ENCODE measurements around the gene C22orf39.

The C22orf39 gene

GRCh38 chr22:19434829-19435580, 12.5 kb downstream of the C22orf39 start:
- DNase-seq (ENCODE audit: insufficient read length, low spot score) (no peak), FAIRE-seq (no peak)
- TF ChIP-seq POU2F2 (IDR thresholded peaks at IDR 0.05; ENCODE audit: low read depth, low read length) (no peak), POLR2AphosphoS5 (IDR thresholded peaks at IDR 0.05; ENCODE audit: low read depth, low read length) (no peak), PAX5 (IDR thresholded peaks at IDR 0.05; ENCODE audit: insufficient read depth, low read length, severe bottlenecking) (no peak), POLR2A (IDR thresholded peaks at IDR 0.05; ENCODE audit: low read depth, low read length) (no peak; the same call in 1 of the 2 replicates), TAF1 (IDR thresholded peaks at IDR 0.05; ENCODE audit: low read depth, low read length) (no peak), SPI1 (IDR thresholded peaks at IDR 0.05; ENCODE audit: low read depth, low read length) (no peak)

GRCh38 chr22:19434401-19434800, 13.1 kb downstream of the C22orf39 start:
- DNase-seq (ENCODE audit: insufficient read length, low spot score): no peak
- TF ChIP-seq TAF1 (IDR thresholded peaks at IDR 0.05; ENCODE audit: low read depth, low read length) (no peak), POU2F2 (IDR thresholded peaks at IDR 0.05; ENCODE audit: low read depth, low read length) (no peak), POLR2A (IDR thresholded peaks at IDR 0.05; ENCODE audit: low read depth, low read length) (no peak), SPI1 (IDR thresholded peaks at IDR 0.05; ENCODE audit: low read depth, low read length) (no peak), PAX5 (IDR thresholded peaks at IDR 0.05; ENCODE audit: insufficient read depth, low read length, severe bottlenecking) (no peak), POLR2AphosphoS5 (IDR thresholded peaks at IDR 0.05; ENCODE audit: low read depth, low read length) (no peak)
- FAIRE-seq: no peak

GRCh38 chr22:19432133-19432851, 15.2 kb downstream of the C22orf39 start, which contains the start of gene MRPL40:
Gene MRPL40 (plus strand): TSS chr22:19432545. CDS start chr22:19432555, 10 bp downstream.
- DNase-seq (ENCODE audit: insufficient read length, low spot score) (peak; percentile 92), FAIRE-seq (peak; percentile 99)
- peak; percentile 96 for TF ChIP-seq POLR2A (IDR thresholded peaks at IDR 0.05; ENCODE audit: low read depth, low read length)
- peak; percentile 87; the same call in 1 of the 2 replicates for TF ChIP-seq POU2F2 (IDR thresholded peaks at IDR 0.05; ENCODE audit: low read depth, low read length)
- peak; percentile 97 for TF ChIP-seq POLR2AphosphoS5 (IDR thresholded peaks at IDR 0.05; ENCODE audit: low read depth, low read length)
- TF ChIP-seq PAX5 (IDR thresholded peaks at IDR 0.05; ENCODE audit: insufficient read depth, low read length, severe bottlenecking): no peak
- peak; percentile 76; the same call in 1 of the 2 replicates for TF ChIP-seq TAF1 (IDR thresholded peaks at IDR 0.05; ENCODE audit: low read depth, low read length)
- no peak for TF ChIP-seq SPI1 (IDR thresholded peaks at IDR 0.05; ENCODE audit: low read depth, low read length)

GRCh38 chr22:19431649-19432132, 15.8 kb downstream of the C22orf39 start, which contains the start of gene HIRA:
Gene HIRA (minus strand): TSS chr22:19431733. CDS start chr22:19431476, 257 bp downstream.
- TF ChIP-seq TAF1 (IDR thresholded peaks at IDR 0.05; ENCODE audit: low read depth, low read length): peak; percentile 81
- no peak for TF ChIP-seq POU2F2 (IDR thresholded peaks at IDR 0.05; ENCODE audit: low read depth, low read length)
- FAIRE-seq (peak; percentile 79), DNase-seq (ENCODE audit: insufficient read length, low spot score) (peak; percentile 73)

- DNase-seq (ENCODE audit: insufficient read length, low spot score): no peak
- TF ChIP-seq POLR2AphosphoS5 (IDR thresholded peaks at IDR 0.05; ENCODE audit: low read depth, low read length): no peak
- no peak for TF ChIP-seq SPI1 (IDR thresholded peaks at IDR 0.05; ENCODE audit: low read depth, low read length)
- no peak for TF ChIP-seq TAF1 (IDR thresholded peaks at IDR 0.05; ENCODE audit: low read depth, low read length)
- no peak for TF ChIP-seq PAX5 (IDR thresholded peaks at IDR 0.05; ENCODE audit: insufficient read depth, low read length, severe bottlenecking)
- no peak for TF ChIP-seq POU2F2 (IDR thresholded peaks at IDR 0.05; ENCODE audit: low read depth, low read length)
- TF ChIP-seq POLR2A (IDR thresholded peaks at IDR 0.05; ENCODE audit: low read depth, low read length): no peak
- no peak for FAIRE-seq
Measured at GRCh38 chr22:19430890-19431541, 16.5 kb downstream of the C22orf39 start.

- TF ChIP-seq POU2F2 (IDR thresholded peaks at IDR 0.05; ENCODE audit: low read depth, low read length) (no peak), POLR2AphosphoS5 (IDR thresholded peaks at IDR 0.05; ENCODE audit: low read depth, low read length) (0 out of 2 replicates have a peak, but pooled peaks have one; percentile 29), TAF1 (IDR thresholded peaks at IDR 0.05; ENCODE audit: low read depth, low read length) (no peak; the same call in none of the 2 replicates), SPI1 (IDR thresholded peaks at IDR 0.05; ENCODE audit: low read depth, low read length) (peak; percentile 21; the same call in 1 of the 2 replicates), POLR2A (IDR thresholded peaks at IDR 0.05; ENCODE audit: low read depth, low read length) (no peak), PAX5 (IDR thresholded peaks at IDR 0.05; ENCODE audit: insufficient read depth, low read length, severe bottlenecking) (no peak)
- FAIRE-seq (peak; percentile 66), DNase-seq (ENCODE audit: insufficient read length, low spot score) (no peak)
Measured at GRCh38 chr22:19429950-19430889, 17.3 kb downstream of the C22orf39 start.

- DNase-seq (ENCODE audit: insufficient read length, low spot score) (no peak), FAIRE-seq (no peak)
Measured at GRCh38 chr22:19424186-19424500, 23.4 kb downstream of the C22orf39 start.

More at GRCh38 chr22:19424186-19424500, 23.4 kb downstream of the C22orf39 start:
- TF ChIP-seq POU2F2 (IDR thresholded peaks at IDR 0.05; ENCODE audit: low read depth, low read length) (no peak), POLR2A (IDR thresholded peaks at IDR 0.05; ENCODE audit: low read depth, low read length) (no peak), SPI1 (IDR thresholded peaks at IDR 0.05; ENCODE audit: low read depth, low read length) (no peak), PAX5 (IDR thresholded peaks at IDR 0.05; ENCODE audit: insufficient read depth, low read length, severe bottlenecking) (no peak), TAF1 (IDR thresholded peaks at IDR 0.05; ENCODE audit: low read depth, low read length) (no peak), POLR2AphosphoS5 (IDR thresholded peaks at IDR 0.05; ENCODE audit: low read depth, low read length) (no peak)
